Keratinocyte (primary cell): Measurements from ENCODE around the gene STK38.

Source experiments
- EZH2 ChIP-seq: IDR thresholded peaks from one replicate; pipeline ENCODE4 v1.6.1; 2012; ENCODE audit warnings: inconsistent platforms, mild to moderate bottlenecking, low read length, moderate library complexity
- TF ChIP-seq, protein P1 (sequence below), 3 experiments: IDR thresholded peaks in 1 of 3; conservative IDR thresholded peaks in 1 of 3; optimal IDR thresholded peaks in 1 of 3; 2 replicates in 2 of 3; 3 replicates in 1 of 3; pipeline versions ENCODE3 to v1.5.1; 2011; ENCODE audit warnings: low read length in 3 of 3, mild to moderate bottlenecking in 3 of 3, moderate library complexity in 2 of 3, control low read depth in 1 of 3, inconsistent platforms in 1 of 3; ENCODE audit not compliant: insufficient read depth in 2 of 3; ENCODE audit errors: extremely low read depth in 1 of 3

DNA sequence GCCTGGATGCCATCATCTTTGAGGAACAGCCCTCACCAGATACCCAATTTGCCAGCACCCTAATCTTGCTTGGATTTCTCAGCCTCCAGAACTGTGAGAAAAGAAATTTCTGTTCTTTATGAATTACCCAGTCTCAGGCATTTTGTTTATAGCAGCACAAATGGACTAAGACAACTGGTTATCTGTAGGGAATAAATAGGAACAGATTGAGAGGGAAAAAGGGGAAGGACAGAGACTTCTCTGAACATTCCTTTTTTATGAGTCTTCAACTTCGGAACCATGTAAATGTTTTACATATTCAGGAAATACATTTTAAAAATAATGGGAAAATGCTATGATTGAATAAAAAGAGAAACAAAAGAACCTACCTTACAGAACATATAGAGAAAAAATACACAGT, 83.6 kb downstream of the STK38 start:
- TF ChIP-seq EZH2: no peak
- TF ChIP-seq, protein P1, sequence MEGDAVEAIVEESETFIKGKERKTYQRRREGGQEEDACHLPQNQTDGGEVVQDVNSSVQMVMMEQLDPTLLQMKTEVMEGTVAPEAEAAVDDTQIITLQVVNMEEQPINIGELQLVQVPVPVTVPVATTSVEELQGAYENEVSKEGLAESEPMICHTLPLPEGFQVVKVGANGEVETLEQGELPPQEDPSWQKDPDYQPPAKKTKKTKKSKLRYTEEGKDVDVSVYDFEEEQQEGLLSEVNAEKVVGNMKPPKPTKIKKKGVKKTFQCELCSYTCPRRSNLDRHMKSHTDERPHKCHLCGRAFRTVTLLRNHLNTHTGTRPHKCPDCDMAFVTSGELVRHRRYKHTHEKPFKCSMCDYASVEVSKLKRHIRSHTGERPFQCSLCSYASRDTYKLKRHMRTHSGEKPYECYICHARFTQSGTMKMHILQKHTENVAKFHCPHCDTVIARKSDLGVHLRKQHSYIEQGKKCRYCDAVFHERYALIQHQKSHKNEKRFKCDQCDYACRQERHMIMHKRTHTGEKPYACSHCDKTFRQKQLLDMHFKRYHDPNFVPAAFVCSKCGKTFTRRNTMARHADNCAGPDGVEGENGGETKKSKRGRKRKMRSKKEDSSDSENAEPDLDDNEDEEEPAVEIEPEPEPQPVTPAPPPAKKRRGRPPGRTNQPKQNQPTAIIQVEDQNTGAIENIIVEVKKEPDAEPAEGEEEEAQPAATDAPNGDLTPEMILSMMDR (optimal IDR thresholded peaks at IDR 0.05 in 1 of 3, IDR thresholded peaks at IDR 0.05 in 1 of 3, conservative IDR thresholded peaks at IDR 0.05 in 1 of 3; ENCODE audit: extremely low read depth in 1 of 3, insufficient read depth in 2 of 3, low read length in 3 of 3): no peak
